Liver (tissue), 9 donors: Measurements from ENCODE around the gene ITGB2. TPM values are rescaled to one million over a fixed set of nuclear protein-coding genes. Genes with fewer than 3 reads are reported as not detected.
"Not testable (repeated sequence)": the region's sequence is repeated elsewhere in the genome, so short reads cannot be mapped to it uniquely, and the experiment has no call there.

ENCODE experiments used
- DNase-seq: peaks from one replicate; pipeline ENCODE4 v3.0.0-alpha.2; 2017; ENCODE audit warnings: low spot score
- H3K27ac ChIP-seq, 2 donors: one replicate each; pipeline ENCODE4 v1.7.0; 2013; ENCODE audit warnings: inconsistent platforms in 2 of 2, low read length in 2 of 2, control low read depth in 1 of 2, low read depth in 1 of 2, mild to moderate bottlenecking in 1 of 2
- H3K27me3 ChIP-seq, 4 donors: one replicate each; pipeline versions ENCODE4 v1.6.1 to v1.7.0; 2013; ENCODE audit warnings: low read length in 3 of 4, inconsistent platforms in 1 of 4, mild to moderate bottlenecking in 1 of 4, moderate library complexity in 1 of 4; ENCODE audit not compliant: control insufficient read depth in 4 of 4, insufficient read depth in 4 of 4
- H3K36me3 ChIP-seq, 4 donors: one replicate each; pipeline versions ENCODE4 v1.6.1 to v1.7.0; 2013; ENCODE audit warnings: low read length in 3 of 4, mild to moderate bottlenecking in 3 of 4, low read depth in 1 of 4, moderate library complexity in 1 of 4; ENCODE audit not compliant: control insufficient read depth in 4 of 4, insufficient read depth in 3 of 4
- H3K4me1 ChIP-seq, 4 donors: one replicate each; pipeline versions ENCODE4 v1.6.1 to v1.7.0; 2013; ENCODE audit warnings: low read length in 3 of 4, mild to moderate bottlenecking in 3 of 4, moderate library complexity in 1 of 4; ENCODE audit not compliant: control insufficient read depth in 4 of 4, insufficient read depth in 4 of 4
- H3K4me3 ChIP-seq, 3 donors: one replicate each; pipeline versions ENCODE4 v1.6.1 to v1.7.0; 2013; ENCODE audit warnings: low read length in 3 of 3, control low read depth in 1 of 3, low read depth in 1 of 3, mild to moderate bottlenecking in 1 of 3
- H3K9ac ChIP-seq, 2 donors: one replicate each; pipeline ENCODE4 v1.7.0; 2013; ENCODE audit warnings: low read length in 2 of 2, mild to moderate bottlenecking in 2 of 2, moderate library complexity in 2 of 2, control low read depth in 1 of 2, low read depth in 1 of 2
- H3K9me3 ChIP-seq, 4 donors: one replicate each; pipeline versions ENCODE4 v1.6.1 to v1.7.0; 2013; ENCODE audit warnings: low read length in 3 of 4; ENCODE audit not compliant: control insufficient read depth in 4 of 4
- EGR1 ChIP-seq, 2 donors: IDR thresholded peaks; 2 replicates each; pipeline ENCODE4 v1.6.1; 2016 to 2018; ENCODE audit warnings: antibody characterized with exemption in 2 of 2, low read depth in 2 of 2
- FOXA1 ChIP-seq: IDR thresholded peaks from 2 replicates; pipeline ENCODE4 v1.6.1; 2016; ENCODE audit warnings: antibody characterized with exemption
- FOXA2 ChIP-seq: IDR thresholded peaks from 2 replicates; pipeline ENCODE4 v1.6.1; 2016; ENCODE audit warnings: antibody characterized with exemption
- GABPA ChIP-seq, 2 donors: IDR thresholded peaks in 1 of 2; conservative IDR thresholded peaks in 1 of 2; 2 replicates each; pipeline ENCODE4 v1.6.1; 2016; ENCODE audit warnings: antibody characterized with exemption in 2 of 2, mild to moderate bottlenecking in 1 of 2, moderate library complexity in 1 of 2
- HNF4A ChIP-seq, 2 donors: conservative IDR thresholded peaks; 2 replicates each; pipeline ENCODE4 v1.6.1; 2016; ENCODE audit warnings: antibody characterized with exemption in 2 of 2, mild to moderate bottlenecking in 2 of 2
- HNF4G ChIP-seq: IDR thresholded peaks from 2 replicates; pipeline ENCODE4 v1.6.1; 2016; ENCODE audit warnings: antibody characterized with exemption
- JUND ChIP-seq, 2 donors: IDR thresholded peaks; 2 replicates each; pipeline ENCODE4 v1.6.1; 2016; ENCODE audit warnings: antibody characterized with exemption in 2 of 2
- NR2F2 ChIP-seq: IDR thresholded peaks from 2 replicates; pipeline ENCODE4 v1.6.1; 2016; ENCODE audit warnings: antibody characterized with exemption
- RAD21 ChIP-seq, 2 donors: IDR thresholded peaks; 2 replicates each; pipeline ENCODE4 v1.6.1; 2016; ENCODE audit warnings: antibody characterized with exemption in 2 of 2, mild to moderate bottlenecking in 2 of 2
- RXRA ChIP-seq, 2 donors: IDR thresholded peaks; 2 replicates each; pipeline ENCODE4 v1.6.1; 2017 to 2018; ENCODE audit warnings: antibody characterized with exemption in 2 of 2, mild to moderate bottlenecking in 1 of 2
- SP1 ChIP-seq: IDR thresholded peaks from 2 replicates; pipeline ENCODE4 v1.6.1; 2018; ENCODE audit warnings: antibody characterized with exemption, mild to moderate bottlenecking
- TAF1 ChIP-seq: conservative IDR thresholded peaks from 2 replicates; pipeline ENCODE4 v1.6.1; 2016; ENCODE audit warnings: antibody characterized with exemption, mild to moderate bottlenecking
- WGBS: extraction: QIAGEN DNeasy Blood & Tissue Kit; methylation state at CpG from one replicate; pipeline ENCODE4 v1.1.7; 2013; 5-methylcytosine and 5-hydroxymethylcytosine counted together
- polyA plus RNA-seq, 2 donors: library from polyadenylated mRNA; stranded (reverse) in 1 of 2; unstranded in 1 of 2; fragments of 200-250 nt in 1 of 2; fragments of >200 nt in 1 of 2; fragmentation: Nextera tagmentation in 1 of 2; extraction: Ambion mirVana in 1 of 2; gene quantifications; one replicate each; pipeline versions ENCODE4 v1.2.1 to v1.2.3, GENCODE V29; 2013 to 2015
- total RNA-seq, 2 donors: library from RNA; depleted of rRNA; stranded (reverse); fragments of >200 nt; gene quantifications; one replicate each; pipeline ENCODE4 v1.2.3, GENCODE V29; 2014
- TF ChIP-seq, protein P1 (sequence below): IDR thresholded peaks from 2 replicates; pipeline ENCODE4 v1.6.1; 2016; ENCODE audit warnings: antibody characterized with exemption
- TF ChIP-seq, protein P2 (sequence below): IDR thresholded peaks from 2 replicates; pipeline ENCODE4 v1.6.1; 2016; ENCODE audit warnings: antibody characterized with exemption
- TF ChIP-seq, protein P3 (sequence below): IDR thresholded peaks from 2 replicates; pipeline ENCODE4 v1.6.1; 2016; ENCODE audit warnings: antibody characterized with exemption, mild to moderate bottlenecking
- TF ChIP-seq, protein P4 (sequence below): fragments of 150-350 bp; IDR thresholded peaks from 2 replicates; pipeline ENCODE4 v1.5.1; 2017; ENCODE audit warnings: improper control_type of control experiment, low read depth, low read length; ENCODE audit not compliant: missing input control
- TF ChIP-seq, protein P5 (sequence below): IDR thresholded peaks from 2 replicates; pipeline ENCODE4 v1.6.1; 2016; ENCODE audit warnings: antibody characterized with exemption
- donor health status: healthy.
- donor health status: healthy.
- donor health status: healthy.
- donor health status: healthy.
- donor health status: healthy.

ITGB2 gene
- total and polyA plus RNA-seq, 4 donors: 9.6 to 50.6 (median 28.7) TPM

DNA sequence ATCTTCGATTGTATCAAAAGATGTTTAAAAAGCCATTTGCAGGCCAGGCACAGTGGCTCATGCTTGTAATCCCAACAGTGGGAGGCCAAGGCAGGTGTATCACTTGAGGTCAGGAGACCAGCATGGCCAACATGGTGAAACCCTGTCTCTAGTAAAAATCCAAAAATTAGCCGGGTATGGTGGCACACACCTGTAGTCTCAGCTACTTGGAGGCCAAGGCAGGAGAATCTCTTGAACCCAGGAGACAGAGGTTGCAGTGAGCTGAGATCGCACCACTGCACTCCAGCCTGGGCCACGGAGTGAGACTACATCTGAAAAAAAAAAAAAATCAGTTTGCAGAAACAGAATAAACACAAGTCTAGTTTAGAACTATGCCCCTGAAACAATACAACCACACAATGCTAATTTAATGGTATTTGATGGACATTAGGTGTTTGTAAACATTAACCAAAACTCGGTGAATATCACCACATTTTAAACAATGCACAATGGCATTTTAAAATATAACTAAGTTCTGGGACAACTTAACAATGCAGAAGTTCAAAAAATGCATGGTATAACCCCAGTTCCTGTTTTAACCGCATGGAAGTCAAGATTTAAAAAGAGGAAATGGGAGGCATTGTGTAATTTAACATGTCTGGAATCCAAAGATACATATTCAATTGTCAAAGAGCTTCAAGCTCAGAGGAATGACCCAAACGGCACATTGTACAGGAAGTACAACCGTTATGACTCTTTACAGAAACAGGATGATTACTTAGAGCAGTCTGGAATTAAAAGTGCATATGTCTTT lies 40.1 kb downstream of the ITGB2 start:
- Histone ChIP-seq H3K27me3 (no peaks in the 10 kb centered on the region), H3K27ac (peak overlapping the region; percentile 20 to 43), H3K9me3 (no peaks in the 10 kb centered on the region), H3K4me3 (no peak overlapping the region), H3K9ac (no peak overlapping the region), H3K36me3 (no peaks in the 10 kb centered on the region), H3K4me1 (peaks cover 2 to 30% (median 11%) of the 10 kb centered on the region in 4 donors)
- no peak for DNase-seq
- 62% methylated on average over 8 of the region's 8 CpGs for WGBS
- peak; percentile 41 for TF ChIP-seq NR2F2
- TF ChIP-seq, protein P1, sequence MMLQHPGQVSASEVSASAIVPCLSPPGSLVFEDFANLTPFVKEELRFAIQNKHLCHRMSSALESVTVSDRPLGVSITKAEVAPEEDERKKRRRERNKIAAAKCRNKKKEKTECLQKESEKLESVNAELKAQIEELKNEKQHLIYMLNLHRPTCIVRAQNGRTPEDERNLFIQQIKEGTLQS: no peak
- peak; percentile 34 for TF ChIP-seq SP1
- no peak for TF ChIP-seq JUND (IDR thresholded peaks at IDR 0.05)
- TF ChIP-seq, protein P2, sequence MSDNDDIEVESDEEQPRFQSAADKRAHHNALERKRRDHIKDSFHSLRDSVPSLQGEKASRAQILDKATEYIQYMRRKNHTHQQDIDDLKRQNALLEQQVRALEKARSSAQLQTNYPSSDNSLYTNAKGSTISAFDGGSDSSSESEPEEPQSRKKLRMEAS: peak; percentile 39
- TF ChIP-seq, protein P3, sequence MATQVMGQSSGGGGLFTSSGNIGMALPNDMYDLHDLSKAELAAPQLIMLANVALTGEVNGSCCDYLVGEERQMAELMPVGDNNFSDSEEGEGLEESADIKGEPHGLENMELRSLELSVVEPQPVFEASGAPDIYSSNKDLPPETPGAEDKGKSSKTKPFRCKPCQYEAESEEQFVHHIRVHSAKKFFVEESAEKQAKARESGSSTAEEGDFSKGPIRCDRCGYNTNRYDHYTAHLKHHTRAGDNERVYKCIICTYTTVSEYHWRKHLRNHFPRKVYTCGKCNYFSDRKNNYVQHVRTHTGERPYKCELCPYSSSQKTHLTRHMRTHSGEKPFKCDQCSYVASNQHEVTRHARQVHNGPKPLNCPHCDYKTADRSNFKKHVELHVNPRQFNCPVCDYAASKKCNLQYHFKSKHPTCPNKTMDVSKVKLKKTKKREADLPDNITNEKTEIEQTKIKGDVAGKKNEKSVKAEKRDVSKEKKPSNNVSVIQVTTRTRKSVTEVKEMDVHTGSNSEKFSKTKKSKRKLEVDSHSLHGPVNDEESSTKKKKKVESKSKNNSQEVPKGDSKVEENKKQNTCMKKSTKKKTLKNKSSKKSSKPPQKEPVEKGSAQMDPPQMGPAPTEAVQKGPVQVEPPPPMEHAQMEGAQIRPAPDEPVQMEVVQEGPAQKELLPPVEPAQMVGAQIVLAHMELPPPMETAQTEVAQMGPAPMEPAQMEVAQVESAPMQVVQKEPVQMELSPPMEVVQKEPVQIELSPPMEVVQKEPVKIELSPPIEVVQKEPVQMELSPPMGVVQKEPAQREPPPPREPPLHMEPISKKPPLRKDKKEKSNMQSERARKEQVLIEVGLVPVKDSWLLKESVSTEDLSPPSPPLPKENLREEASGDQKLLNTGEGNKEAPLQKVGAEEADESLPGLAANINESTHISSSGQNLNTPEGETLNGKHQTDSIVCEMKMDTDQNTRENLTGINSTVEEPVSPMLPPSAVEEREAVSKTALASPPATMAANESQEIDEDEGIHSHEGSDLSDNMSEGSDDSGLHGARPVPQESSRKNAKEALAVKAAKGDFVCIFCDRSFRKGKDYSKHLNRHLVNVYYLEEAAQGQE: no peak
- TF ChIP-seq, protein P4, sequence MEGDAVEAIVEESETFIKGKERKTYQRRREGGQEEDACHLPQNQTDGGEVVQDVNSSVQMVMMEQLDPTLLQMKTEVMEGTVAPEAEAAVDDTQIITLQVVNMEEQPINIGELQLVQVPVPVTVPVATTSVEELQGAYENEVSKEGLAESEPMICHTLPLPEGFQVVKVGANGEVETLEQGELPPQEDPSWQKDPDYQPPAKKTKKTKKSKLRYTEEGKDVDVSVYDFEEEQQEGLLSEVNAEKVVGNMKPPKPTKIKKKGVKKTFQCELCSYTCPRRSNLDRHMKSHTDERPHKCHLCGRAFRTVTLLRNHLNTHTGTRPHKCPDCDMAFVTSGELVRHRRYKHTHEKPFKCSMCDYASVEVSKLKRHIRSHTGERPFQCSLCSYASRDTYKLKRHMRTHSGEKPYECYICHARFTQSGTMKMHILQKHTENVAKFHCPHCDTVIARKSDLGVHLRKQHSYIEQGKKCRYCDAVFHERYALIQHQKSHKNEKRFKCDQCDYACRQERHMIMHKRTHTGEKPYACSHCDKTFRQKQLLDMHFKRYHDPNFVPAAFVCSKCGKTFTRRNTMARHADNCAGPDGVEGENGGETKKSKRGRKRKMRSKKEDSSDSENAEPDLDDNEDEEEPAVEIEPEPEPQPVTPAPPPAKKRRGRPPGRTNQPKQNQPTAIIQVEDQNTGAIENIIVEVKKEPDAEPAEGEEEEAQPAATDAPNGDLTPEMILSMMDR: no peak

DNA sequence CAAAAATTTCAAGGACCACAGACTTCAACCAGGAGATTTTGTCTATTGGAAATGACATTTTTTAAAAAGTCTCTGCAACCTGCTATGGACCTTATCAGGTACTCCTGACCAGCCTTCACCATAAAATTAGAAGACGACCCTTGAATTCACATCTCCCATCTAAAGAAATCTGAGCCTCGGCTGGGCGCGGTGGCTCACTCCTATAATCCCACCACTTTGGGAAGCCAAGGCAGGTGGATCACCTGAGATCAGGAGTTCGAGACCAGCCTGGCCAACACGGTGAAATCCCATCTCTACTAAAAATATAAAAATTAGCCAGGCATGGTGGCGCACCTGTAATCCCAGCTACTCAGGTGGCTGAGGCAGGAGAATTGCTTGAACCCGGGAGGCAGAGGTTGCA lies 41.5 kb downstream of the ITGB2 start:
- not testable (repeated sequence) for H3K36me3 ChIP-seq, H3K9ac ChIP-seq, H3K27me3 ChIP-seq, H3K4me3 ChIP-seq, DNase-seq, H3K9me3 ChIP-seq
- Histone ChIP-seq H3K27ac (peak overlapping the region in 1 of 2 donors; percentile 31), H3K4me1 (peaks cover 0 to 37% (median 15%) of the 10 kb centered on the region in 4 donors)
- WGBS: 97% methylated on average over 8 of the region's 8 CpGs

DNA sequence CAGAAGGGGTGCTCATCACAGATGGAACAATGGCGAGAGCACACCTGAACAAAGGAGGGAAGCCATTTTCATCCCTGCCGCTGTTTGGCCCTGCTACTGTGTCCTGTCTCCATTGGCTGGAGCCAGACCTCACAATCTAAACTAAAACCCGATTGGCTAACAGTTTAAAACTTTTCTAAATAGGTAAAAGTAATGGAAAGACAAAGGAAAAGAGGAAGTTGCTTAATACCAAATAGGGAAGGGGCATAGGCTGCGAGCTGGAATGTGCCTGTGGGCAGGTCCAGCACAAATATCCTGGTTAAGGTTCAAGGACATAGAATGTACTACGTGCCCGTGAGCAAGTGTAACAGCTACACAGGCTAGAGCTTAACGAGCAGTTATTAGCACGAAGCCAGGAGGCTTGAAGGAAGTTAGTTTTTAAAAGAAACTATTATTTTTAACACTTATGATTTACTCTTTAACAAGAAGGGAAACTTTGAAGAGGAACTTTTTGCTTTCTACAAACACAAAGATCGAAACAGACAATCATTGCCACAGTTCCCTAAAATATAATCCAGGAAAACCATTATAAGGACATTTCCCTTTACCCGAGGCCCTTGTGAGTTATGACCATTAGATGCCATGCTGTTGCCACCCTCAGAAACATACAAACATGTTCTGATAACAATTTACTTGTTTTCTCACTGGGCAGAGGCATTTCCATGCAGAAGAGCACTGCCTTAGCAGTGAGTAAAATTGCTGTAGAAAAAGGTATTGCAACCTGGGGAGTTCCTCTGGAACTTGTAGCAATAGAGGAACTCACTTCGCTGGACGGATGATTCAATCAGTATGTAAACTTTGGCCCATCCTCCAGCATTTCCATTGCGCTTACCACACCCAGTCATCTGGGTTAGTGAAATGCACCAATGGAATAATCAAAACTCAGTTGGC lies 42.4 kb downstream of the ITGB2 start:
- no peak overlapping the region for H3K4me3 ChIP-seq
- no peaks in the 10 kb centered on the region for H3K36me3 ChIP-seq
- 36% methylated on average over 13 of the region's 13 CpGs for WGBS
- no peaks in the 10 kb centered on the region for H3K27me3 ChIP-seq
- no peak for DNase-seq
- H3K4me1 ChIP-seq: peaks cover 0 to 36% (median 14%) of the 10 kb centered on the region in 4 donors
- H3K27ac ChIP-seq: peak overlapping the region; percentile 28 to 63
- H3K9ac ChIP-seq: no peak overlapping the region
- no peaks in the 10 kb centered on the region for H3K9me3 ChIP-seq
- no peak for TF ChIP-seq TAF1
- peak; percentile 55 to 86 for TF ChIP-seq RXRA (IDR thresholded peaks at IDR 0.05)
- TF ChIP-seq NR2F2: no peak
- TF ChIP-seq FOXA2: peak; percentile 27
- peak in 1 of 2 donors; percentile 21 for TF ChIP-seq RAD21 (IDR thresholded peaks at IDR 0.05)
- TF ChIP-seq, protein P1: peak; percentile 50
- TF ChIP-seq GABPA (IDR thresholded peaks at IDR 0.05 in 1 of 2, conservative IDR thresholded peaks at IDR 0.05 in 1 of 2): peak; percentile 17 to 77
- no peak for TF ChIP-seq HNF4G
- TF ChIP-seq EGR1 (IDR thresholded peaks at IDR 0.05; ENCODE audit: low read depth in 2 of 2): peak; percentile 44 to 91
- no peak for TF ChIP-seq FOXA1
- TF ChIP-seq SP1: peak; percentile 89
- TF ChIP-seq HNF4A (conservative IDR thresholded peaks at IDR 0.05): peak; percentile 75 to 86
- peak in 1 of 2 donors; percentile 27 for TF ChIP-seq JUND (IDR thresholded peaks at IDR 0.05)
- TF ChIP-seq, protein P5, sequence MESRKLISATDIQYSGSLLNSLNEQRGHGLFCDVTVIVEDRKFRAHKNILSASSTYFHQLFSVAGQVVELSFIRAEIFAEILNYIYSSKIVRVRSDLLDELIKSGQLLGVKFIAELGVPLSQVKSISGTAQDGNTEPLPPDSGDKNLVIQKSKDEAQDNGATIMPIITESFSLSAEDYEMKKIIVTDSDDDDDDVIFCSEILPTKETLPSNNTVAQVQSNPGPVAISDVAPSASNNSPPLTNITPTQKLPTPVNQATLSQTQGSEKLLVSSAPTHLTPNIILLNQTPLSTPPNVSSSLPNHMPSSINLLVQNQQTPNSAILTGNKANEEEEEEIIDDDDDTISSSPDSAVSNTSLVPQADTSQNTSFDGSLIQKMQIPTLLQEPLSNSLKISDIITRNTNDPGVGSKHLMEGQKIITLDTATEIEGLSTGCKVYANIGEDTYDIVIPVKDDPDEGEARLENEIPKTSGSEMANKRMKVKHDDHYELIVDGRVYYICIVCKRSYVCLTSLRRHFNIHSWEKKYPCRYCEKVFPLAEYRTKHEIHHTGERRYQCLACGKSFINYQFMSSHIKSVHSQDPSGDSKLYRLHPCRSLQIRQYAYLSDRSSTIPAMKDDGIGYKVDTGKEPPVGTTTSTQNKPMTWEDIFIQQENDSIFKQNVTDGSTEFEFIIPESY: peak; percentile 72
